ENCODE data around the gene BSND. TPM values are rescaled to one million over a fixed set of nuclear protein-coding genes. Genes with fewer than 3 reads are reported as not detected.
"Not testable (repeated sequence)": the region's sequence is repeated elsewhere in the genome, so short reads cannot be mapped to it uniquely, and the experiment has no call there.

BSND gene
- not detected in 2 replicates for total RNA-seq

- DNase-seq = no peak
Observed at GRCh38 chr1:54998677-54999076, at the start of gene BSND. Gene BSND, plus strand, starts transcription at chr1:54998933. Its CDS starts 254 bp downstream, at chr1:54999187.

DNA sequence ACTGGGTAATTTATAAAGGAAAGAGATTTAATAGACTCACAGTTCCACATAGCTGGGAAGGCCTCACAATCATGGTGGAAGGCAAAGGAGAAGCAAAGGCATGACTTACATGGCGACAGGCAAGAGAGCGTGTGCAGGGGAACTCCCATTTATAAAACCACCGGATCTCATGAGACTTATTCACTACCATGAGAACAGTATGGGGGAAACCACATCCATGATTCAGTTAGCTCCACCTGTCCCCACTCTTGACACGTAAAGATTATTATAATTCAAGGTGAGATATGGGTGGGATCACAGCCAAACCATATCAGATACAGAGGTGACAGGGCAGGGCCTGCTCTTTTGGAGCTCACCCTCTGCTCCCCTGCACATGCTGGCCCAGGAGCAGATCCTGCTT, 49.7 kb upstream of the BSND start:
- no peak for DNase-seq

GRCh38 chr1:54950006-54950368, 48.7 kb upstream of the BSND start:
- DNase-seq = peak; percentile 77

GRCh38 chr1:54950369-54951163, 48.2 kb upstream of the BSND start:
- peak; percentile 90 for DNase-seq

DNA sequence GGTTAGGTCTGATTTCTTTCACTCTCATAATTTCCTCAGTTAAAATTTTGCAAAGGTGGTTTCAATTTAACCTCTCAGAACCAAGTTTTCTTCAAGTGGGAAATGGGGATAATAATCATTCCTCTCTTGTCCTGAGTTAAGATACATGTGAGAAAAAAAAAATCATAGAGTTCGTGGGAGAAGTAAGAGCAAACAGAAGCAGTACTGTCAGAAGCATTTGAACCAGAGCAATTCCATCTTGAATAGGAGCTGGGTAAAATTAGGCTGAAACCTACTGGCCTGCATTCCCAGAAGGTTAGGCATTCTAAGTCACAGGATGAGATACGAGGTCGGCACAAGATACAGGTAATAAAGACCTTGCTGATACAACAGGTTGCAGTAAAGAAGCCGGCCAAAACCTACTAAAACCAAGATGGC, 46.9 kb upstream of the BSND start:
- DNase-seq = no peak

GRCh38 chr1:54952950-54953718, 45.6 kb upstream of the BSND start:
- DNase-seq = peak; percentile 72

DNA sequence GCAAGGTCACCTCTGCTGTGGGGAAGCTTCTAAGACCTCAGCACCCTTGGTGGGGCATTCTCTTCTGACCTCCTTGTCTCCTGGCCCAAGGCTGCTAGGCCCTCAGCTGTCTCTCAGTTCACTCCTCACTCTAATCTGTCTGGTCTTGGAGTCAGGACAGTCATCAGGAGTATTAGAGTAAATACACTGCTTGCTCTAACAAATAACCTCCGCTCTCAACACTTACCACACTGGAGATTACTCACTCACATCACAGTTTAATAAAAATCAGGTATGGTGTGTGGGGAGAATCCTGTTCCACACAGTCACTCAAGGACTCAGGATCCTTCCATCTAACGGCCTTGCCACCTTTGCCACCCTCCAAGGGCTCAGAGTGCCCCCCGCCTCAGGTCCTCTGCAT, 44.9 kb upstream of the BSND start:
- DNase-seq = no peak

GRCh38 chr1:54955359-54955758, 43.4 kb upstream of the BSND start:
- DNase-seq = peak; percentile 83

- no peak for DNase-seq
Observed at GRCh38 chr1:54956726-54957125, 42.0 kb upstream of the BSND start.

DNA sequence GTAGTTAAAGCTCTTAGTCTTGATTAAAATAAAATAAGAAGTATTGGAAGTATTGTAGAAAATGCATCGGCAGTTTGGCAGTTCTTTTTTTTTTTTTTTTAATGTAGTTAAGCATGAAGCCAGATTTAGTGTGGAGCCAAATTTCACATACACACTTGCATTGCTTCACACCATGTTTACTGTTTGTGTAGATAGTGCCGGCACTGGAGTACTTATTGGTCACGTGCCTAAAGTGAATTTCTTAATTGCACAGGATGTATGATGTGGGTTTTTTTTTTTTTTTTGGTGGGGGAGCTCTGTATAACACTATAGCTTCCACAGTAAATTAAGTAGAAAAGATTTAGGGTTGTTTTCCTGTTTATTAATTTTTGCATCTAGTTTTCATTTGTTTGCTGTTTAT, 39.5 kb upstream of the BSND start:
- DNase-seq = no peak

- no peak for DNase-seq
Observed at GRCh38 chr1:54962612-54963395, 35.9 kb upstream of the BSND start.

- not testable (repeated sequence) for DNase-seq
Observed at GRCh38 chr1:54963829-54964228, 34.9 kb upstream of the BSND start.

DNA sequence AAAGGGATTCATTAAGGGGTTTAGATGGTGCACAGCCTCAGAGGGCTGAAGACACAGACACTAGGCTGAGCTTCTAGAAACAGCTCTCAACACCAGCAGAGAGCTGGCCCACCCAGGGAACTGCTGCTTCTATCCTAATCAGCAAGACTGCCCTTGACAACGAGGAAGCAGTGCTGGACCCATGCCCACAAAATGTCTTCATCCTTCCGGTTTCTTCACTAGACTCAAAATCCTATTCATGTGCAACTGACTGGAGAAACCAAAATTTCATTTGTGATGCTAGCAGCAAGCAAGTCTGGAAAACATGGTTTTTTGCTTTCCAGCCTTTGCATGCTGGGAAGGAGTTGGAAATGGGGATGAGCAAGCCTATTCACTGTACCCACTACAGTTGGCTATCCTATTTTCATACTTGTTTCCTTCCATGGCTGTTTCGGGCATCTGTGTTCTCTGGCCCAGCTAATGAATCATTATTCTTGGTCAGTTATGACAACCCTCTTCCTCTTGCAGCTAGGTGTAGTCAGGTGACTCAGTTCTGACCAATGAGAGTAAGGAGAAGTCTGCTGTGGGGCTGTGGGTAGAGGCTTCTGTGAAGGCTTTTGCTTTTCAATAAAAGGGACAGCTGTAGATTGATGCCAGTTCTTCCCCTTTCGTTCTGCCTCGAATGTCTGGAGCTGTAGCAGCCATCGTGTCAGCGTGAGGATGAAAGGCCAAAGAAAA, 33.0 kb upstream of the BSND start:
- DNase-seq = peak; percentile 62

- no peak for DNase-seq
Observed at GRCh38 chr1:54967372-54967771, 31.4 kb upstream of the BSND start.

DNA sequence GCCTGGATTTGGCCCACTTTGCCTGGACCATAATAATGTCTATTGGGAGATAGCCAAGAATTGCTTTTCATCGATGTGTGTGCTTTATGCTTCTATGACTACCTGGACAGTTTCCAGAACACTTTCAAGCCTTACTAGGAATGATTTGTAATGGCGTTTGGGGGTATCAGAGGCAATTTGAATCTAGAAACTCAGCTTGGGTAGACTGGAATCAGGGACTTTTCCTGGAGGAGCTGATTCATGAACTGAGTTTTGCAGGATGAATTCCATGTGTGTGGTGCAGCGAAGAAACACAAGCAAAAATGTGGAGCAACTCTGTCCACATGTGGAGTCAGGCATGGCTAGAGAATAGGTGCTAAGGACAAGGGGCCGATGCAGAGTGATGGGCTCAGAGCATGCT, 30.2 kb upstream of the BSND start:
- no peak for DNase-seq

- DNase-seq = no peak
Observed at GRCh38 chr1:54969879-54970278, 28.9 kb upstream of the BSND start.

DNA sequence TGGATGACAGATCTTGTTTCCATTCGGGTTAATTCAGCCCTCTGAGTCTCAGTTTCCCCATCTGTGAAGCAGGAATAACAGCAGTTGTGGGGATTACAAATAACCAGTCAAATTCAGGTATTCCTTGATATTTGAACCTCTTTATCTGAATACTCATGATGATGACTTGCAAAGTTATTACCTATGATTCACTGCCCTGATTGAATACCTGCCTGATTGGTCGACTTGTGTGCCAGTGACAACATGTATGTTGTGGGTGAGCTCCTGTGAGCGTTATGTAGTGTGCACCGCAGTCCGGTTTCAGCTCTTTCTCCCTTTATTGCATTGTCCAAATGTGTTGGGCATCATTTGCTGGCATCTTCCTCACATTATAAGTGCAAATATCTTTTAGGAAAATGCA, 27.8 kb upstream of the BSND start:
- DNase-seq = no peak

GRCh38 chr1:54971317-54971791, 27.4 kb upstream of the BSND start:
- peak; percentile 28 for DNase-seq

DNA sequence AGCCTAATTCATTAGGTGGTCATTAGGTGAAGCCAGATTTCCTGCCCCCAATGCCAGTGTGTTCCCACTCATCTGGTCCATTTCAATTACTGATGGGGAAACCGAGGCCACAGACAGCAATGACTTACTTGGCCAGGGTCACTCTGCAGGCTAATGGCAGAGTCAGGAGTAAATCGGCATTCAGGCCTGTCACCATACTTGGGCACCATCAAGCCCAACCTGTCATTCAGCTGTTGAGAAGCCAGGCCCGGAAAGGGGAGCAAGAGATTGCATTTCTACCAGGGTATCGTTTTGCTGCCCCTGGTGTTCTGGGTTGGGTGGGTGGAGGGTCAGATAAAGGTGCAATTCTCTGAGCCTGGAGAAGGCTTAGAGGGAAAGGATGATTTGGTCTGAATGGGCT, 26.3 kb upstream of the BSND start:
- DNase-seq = no peak

DNA sequence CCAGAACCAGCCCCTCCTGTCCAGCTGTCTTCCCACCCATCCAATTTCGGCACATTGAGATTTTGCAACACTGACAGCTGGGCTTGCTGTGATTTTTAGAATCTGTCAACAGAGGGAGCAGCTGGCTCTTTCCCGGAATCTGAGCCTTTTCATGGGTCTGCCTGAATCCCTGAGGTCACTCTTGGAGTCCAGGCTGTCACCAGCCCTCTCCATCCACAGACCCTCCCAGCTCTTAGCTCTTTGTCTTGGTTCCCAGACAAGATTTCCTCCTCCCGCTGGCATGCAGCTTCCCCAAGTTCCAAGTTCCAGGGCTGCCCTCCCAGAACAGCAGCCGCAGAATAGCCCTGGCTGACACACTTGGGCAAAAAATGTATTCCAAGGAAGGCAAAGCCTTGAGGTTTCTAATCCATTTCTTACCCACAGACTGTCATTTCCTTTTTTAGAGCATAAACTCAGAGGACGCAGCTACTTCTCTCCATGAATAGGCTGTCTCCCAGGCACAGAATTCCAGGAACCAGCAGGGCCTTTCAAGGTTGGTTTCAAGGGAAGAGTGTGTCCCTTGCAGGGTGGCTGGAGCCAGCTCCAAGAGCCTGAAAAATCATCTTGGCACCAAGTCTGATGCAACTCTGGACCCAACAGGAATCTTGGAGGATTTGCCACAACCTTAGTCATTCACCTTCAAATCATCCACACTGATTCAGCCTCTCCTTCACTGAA, 25.4 kb upstream of the BSND start:
- DNase-seq = peak; percentile 35

DNA sequence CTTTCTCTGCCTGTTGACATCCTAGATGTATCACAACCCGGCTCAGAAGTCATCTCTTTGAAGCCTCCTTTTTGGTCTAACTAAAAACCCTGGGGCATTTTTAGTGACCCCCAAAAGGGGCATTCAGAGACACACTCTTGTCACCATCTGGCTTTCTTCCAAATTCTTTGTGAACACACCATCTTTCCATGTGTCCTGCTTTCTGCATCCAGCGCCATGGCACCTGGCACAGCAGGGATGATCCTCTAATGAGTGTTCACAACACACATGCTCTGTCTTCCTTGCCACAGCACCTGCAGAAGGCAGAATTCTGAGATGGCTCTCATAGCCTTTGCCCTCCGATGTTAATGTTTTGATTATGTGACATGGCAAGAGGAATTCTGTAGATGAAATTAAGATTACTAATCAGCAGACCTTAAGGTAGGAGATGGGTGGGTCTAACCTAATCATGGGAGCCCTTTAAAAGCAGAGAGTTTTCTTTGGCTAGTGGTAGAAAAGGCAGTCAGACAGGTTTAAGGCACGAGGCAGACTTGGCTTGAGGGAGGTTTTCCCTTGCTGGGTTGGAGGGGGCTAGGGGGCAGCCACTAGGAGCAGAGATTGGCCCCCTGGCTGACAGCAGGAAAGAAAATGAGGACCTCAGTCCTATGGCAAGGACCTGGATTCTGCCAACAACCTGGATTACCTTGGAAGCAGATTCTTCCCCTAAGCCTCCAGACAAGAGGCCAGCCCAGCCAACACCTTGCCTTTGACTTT, 23.2 kb upstream of the BSND start:
- no peak for DNase-seq

All from dermis blood vessel endothelial cell (primary cell).